ENCODE data around the gene GDPD3.

GDPD3 gene

DNA sequence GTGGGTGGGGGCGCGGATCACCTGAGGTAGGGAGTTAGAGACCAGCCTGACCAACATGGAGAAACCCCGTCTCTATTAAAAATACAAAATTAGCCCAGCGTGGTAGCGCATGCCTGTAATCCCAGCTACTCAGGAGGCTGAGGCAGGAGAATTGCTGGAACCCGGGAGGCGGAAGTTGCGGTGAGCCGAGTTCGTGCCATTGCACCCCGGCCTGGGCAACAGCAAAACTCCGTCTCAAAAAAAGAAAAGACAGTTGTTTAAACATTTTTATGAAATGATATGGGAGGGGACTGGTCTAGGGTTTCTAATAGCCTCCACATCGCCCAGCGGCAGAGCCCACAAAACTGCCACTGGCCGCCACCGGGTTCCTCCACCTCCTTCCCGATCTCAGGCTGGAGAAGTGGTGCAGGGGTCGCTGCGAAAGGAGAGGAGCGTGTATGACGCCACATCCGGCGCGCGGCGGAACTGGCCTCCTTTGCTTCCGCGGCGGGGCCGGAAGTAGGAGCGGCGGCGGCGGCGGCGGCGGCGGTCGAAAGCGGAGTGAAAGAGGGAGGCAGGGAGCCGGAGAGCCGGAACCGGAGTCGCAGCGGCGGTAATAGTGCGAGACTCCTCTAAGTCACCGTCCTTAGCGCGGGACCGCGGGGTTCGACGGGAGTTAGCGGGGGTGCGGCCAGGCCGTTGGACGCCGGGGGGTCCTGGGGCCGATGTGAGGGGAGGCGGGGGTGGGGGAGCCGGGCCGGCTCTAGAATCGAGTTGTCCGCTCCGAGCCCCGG lies 37.6 kb downstream of the GDPD3 start, which contains the start of gene PPP4C:
TSS of gene PPP4C (plus strand) at position 492 of the 773 bp plus-strand sequence. CDS start 384 bp downstream, outside the sequence.
- DNase-seq = peak; percentile 92

- no peak for DNase-seq
These were observed 42.8 kb downstream of the GDPD3 start for GRCh38 chr16:30070490-30070889.

DNA sequence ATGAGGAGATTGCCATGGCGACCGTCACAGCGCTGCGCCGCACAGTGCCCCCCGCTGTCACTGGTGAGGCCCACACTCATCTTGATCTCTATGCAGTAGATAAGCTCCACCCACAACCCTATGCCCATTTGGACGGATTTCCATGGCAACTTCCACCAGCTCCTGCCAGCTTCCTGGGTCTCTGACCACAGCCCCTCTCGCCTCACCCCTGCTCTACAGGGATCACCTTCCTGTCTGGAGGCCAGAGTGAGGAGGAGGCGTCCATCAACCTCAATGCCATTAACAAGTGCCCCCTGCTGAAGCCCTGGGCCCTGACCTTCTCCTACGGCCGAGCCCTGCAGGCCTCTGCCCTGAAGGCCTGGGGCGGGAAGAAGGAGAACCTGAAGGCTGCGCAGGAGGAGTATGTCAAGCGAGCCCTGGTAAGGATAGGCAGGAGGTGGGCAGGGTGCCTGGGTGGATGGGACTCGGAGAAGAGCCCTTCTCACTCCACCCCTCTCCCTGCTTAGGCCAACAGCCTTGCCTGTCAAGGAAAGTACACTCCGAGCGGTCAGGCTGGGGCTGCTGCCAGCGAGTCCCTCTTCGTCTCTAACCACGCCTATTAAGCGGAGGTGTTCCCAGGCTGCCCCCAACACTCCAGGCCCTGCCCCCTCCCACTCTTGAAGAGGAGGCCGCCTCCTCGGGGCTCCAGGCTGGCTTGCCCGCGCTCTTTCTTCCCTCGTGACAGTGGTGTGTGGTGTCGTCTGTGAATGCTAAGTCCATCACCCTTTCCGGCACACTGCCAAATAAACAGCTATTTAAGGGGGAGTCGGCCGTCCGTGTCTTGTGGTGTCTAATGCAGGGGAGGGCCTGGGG lies 43.5 kb downstream of the GDPD3 start:
- DNase-seq = no peak

DNA sequence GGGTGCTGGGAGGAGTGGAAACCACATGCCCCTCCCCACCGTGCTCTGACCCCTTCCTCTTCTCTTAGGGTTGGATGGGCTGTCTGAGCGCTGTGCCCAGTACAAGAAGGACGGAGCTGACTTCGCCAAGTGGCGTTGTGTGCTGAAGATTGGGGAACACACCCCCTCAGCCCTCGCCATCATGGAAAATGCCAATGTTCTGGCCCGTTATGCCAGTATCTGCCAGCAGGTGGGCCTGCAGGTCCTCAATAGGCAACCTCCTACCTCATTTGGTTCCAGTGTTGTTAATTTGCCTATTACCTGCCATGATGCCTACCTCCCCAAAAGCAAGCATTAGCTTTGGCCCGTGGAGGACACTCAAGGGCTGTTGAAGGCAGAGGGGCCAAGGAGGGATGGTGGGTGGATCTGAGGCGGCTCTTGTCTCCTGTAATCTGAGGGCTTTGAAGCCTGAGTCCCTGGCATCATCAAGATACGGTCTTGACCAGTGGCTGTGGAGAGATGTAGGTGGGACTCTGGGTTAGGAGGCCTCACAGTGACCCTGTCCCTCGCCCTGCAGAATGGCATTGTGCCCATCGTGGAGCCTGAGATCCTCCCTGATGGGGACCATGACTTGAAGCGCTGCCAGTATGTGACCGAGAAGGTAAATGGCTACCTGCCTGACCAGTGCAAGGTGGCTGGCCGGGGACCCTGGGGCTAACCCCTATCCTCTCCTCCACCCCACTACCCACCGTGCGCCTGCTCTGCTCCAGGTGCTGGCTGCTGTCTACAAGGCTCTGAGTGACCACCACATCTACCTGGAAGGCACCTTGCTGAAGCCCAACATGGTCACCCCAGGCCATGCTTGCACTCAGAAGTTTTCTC lies 44.4 kb downstream of the GDPD3 start:
- DNase-seq = peak; percentile 60

- no peak for DNase-seq
These were observed 45.0 kb downstream of the GDPD3 start for GRCh38 chr16:30068333-30068732.

DNA sequence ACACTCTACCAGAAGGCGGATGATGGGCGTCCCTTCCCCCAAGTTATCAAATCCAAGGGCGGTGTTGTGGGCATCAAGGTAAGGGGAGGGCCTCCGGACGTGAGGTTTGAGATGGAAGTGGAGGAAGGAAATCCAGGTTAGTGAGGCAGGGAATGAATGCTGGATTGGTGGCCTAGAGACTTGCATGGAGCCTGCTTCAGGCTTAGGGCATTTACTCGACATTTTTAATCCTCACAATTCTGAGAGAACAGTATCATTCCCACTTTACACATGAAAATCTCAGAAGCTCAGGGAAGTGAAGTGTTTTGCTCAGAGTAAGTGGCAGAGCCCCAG lies 45.8 kb downstream of the GDPD3 start:
- no peak for DNase-seq

DNA sequence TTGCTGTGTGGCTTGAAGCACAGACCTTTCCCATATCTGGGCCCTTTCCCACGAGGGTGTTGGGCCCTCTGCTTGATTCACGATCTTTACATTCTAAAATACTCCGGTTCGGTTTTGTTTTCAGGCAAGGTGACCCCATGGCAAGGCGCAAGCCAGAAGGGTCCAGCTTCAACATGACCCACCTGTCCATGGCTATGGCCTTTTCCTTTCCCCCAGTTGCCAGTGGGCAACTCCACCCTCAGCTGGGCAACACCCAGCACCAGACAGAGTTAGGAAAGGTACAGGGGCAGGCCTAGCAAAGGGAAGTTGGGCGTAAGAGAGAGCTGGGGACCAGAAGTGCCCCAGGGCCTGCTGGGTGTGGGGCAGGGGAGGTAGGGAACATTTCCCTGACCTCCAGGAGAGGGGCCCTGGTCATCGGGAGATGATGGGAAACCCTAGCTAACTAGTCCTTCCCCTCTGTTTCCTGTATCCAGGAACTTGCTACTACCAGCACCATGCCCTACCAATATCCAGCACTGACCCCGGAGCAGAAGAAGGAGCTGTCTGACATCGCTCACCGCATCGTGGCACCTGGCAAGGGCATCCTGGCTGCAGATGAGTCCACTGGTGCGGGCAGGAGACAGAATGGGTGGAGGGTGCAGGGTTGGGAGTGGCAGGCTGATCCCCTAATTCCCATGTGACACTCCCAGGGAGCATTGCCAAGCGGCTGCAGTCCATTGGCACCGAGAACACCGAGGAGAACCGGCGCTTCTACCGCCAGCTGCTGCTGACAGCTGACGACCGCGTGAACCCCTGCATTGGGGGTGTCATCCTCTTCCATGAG lies 46.4 kb downstream of the GDPD3 start:
- DNase-seq = no peak

GRCh38 chr16:30065943-30066760 lies 47.2 kb downstream of the GDPD3 start:
- DNase-seq = peak; percentile 59

GRCh38 chr16:30065102-30065942 lies 48.0 kb downstream of the GDPD3 start, which contains the start of gene ALDOA:
Gene ALDOA (plus strand): TSS chr16:30065760. CDS start chr16:30066898, 1,138 bp downstream.
- DNase-seq = peak; percentile 95

DNA sequence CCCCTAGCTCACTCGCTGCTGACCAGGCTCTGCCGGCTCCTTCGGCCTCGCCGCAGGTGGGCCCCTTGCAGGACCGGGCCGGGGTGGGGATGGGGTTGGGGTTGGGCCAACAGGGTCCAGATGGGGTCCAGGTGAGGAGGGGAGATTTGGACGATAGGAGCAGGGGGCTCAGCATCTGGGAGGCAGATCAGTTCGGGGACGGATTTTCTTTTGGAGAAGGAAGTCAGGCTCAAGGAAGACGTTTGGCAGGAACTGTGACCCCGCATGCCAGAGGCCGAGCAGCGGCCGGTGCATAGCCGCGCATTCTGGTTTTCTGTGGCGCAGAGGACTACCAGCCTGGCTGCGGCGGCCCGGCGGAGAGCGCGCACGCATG lies 48.6 kb downstream of the GDPD3 start:
- no peak for DNase-seq

GRCh38 chr16:30063893-30064728 lies 49.2 kb downstream of the GDPD3 start:
- DNase-seq = peak; percentile 72

GRCh38 chr16:30063278-30063892 lies 50.0 kb downstream of the GDPD3 start:
- DNase-seq = no peak

DNA sequence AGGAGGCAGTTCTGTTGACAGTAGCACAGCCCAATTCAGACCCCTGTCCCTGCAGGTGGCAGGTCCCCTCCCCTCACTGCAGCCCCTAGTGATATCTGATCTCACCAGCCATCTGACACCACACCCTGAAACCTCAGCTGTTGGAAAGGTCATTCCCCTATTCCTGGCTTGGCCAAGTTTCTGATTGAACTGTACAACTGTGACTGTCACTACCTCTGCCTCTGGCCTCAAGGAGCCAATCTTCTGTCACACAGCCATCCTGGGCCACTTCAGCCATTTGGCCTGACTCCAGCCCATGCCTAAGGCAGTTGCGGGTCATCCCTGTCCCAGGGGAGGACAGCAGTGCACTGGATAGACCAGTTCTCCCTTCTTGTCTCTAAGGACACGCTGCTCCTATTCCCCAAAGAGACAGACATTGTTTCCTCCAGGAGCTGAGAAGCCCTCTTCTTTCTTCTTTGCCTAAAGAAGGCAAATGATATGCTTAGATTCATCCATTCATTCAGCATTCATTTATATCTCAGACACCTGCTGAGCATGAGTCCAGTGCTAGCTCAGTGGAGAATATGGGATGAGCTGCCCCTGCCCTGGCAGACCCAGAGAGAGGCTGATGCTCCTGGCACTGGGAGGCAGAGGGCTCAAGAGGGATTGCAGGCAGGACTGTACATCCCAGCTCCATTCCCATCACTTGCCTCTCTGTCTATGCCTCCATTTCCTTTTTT lies 52.3 kb downstream of the GDPD3 start:
- no peak for DNase-seq

DNA sequence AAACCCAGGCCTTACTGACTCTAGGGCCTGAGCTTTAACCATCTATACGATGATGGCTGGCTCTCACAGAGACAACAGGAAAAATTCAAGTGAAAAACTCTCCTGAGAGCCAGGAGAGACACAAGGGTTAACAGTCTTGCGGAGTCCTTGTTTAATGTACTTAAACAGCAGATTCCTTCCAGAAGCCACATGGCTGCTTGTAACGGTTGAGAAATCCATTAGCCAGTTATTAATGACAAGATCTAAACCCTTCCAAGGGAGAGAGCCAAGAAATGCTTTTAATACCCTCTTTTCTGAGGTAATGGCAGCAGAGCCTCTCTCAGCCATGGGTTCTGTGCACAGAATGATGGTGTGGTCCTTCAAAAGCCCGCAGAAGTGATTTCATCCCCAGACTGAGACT lies 53.0 kb downstream of the GDPD3 start:
- DNase-seq = no peak

GRCh38 chr16:30054959-30055553 lies 58.3 kb downstream of the GDPD3 start:
- DNase-seq = peak; percentile 51

All from stimulated activated CD4-positive, alpha-beta T cell treated with anti-CD3 and anti-CD28 coated beads, Interleukin-4, amount 100 ng/mL, for 1 hour (primary cell).